SK-N-SH (cell line): Measurements from ENCODE around the gene AUTS2. TPM values are rescaled to one million over a fixed set of nuclear protein-coding genes. Genes with fewer than 3 reads are reported as not detected.

ENCODE experiments used
- CTCF ChIA-PET: fragments of 300-600, 350-600 bp; formaldehyde crosslinking; extraction: SDS; loops from one replicate; lab custom pipeline; 2021; lab: Yijun Ruan, JAX
- POLR2A ChIA-PET: fragments of 350-600 bp; sonication (Branson Sonifier 250); formaldehyde crosslinking; extraction: SDS; loops from one replicate; lab custom pipeline; 2020; ENCODE audit warnings: antibody characterized with exemption, inconsistent platforms; lab: Yijun Ruan, JAX
- DNase-seq: peaks from one replicate; pipeline ENCODE4 v3.0.0; 2012
- H2AFZ ChIP-seq: fragments of 200-600 bp; sonication (generic); 2 replicates; pipeline ENCODE4 v1.8.1; 2016; ENCODE audit warnings: antibody characterized with exemption, mild to moderate bottlenecking, low read depth
- H3F3A ChIP-seq: fragments of 200-600 bp; sonication (generic); replicated peaks from 2 replicates; pipeline ENCODE3; 2016; ENCODE audit warnings: antibody characterized with exemption, mild to moderate bottlenecking; ENCODE audit not compliant: insufficient read depth
- H3K27ac ChIP-seq, 2 experiments: fragments of 200-500 bp in 1 of 2; fragments of 200-600 bp in 1 of 2; sonication (Bioruptor generic) in 1 of 2; sonication (generic), shearing (Covaris generic) in 1 of 2; 2 replicates each; pipeline versions ENCODE4 v1.5.1 to v1.6.1; 2014 to 2016; ENCODE audit warnings: low read depth in 2 of 2, inconsistent platforms in 1 of 2, low read length in 1 of 2, mild to moderate bottlenecking in 1 of 2, mixed read lengths in 1 of 2
- H3K27me3 ChIP-seq: fragments of 200-600 bp; sonication (generic), shearing (Covaris generic); 2 replicates; pipeline ENCODE4 v1.6.1; 2016; ENCODE audit warnings: mixed run types; ENCODE audit not compliant: insufficient read depth
- H3K36me3 ChIP-seq, 2 experiments: fragments of 200-500 bp in 1 of 2; fragments of 200-600 bp in 1 of 2; sonication (Bioruptor generic) in 1 of 2; sonication (generic) in 1 of 2; replicated peaks in 1 of 2; 2 replicates each; pipeline versions ENCODE3 to v1.5.1; 2014 to 2016; ENCODE audit warnings: low read length in 1 of 2, mild to moderate bottlenecking in 1 of 2; ENCODE audit not compliant: insufficient read depth in 2 of 2, control insufficient read depth in 1 of 2
- H3K4me1 ChIP-seq, 2 experiments: fragments of 200-500 bp in 1 of 2; fragments of 200-600 bp in 1 of 2; sonication (Bioruptor generic) in 1 of 2; sonication (generic), shearing (Covaris generic) in 1 of 2; 2 replicates each; pipeline versions ENCODE4 v1.5.1 to v1.6.1; 2014 to 2016; ENCODE audit warnings: low read depth in 1 of 2, low read length in 1 of 2, mixed run types in 1 of 2; ENCODE audit not compliant: insufficient read depth in 2 of 2, control insufficient read depth in 1 of 2
- H3K4me2 ChIP-seq: fragments of 200-600 bp; sonication (generic), shearing (Covaris generic); 2 replicates; pipeline ENCODE4 v1.6.1; 2017; ENCODE audit warnings: mixed run types
- H3K4me3 ChIP-seq, 2 experiments: fragments of 200-500 bp in 1 of 2; fragments of 200-600 bp in 1 of 2; sonication (Bioruptor generic) in 1 of 2; sonication (generic), shearing (Covaris generic) in 1 of 2; 2 replicates each; pipeline versions ENCODE4 v1.5.1 to v1.8.1; 2014 to 2016; ENCODE audit warnings: low read depth in 2 of 2, inconsistent platforms in 1 of 2, low read length in 1 of 2, mild to moderate bottlenecking in 1 of 2, mixed read lengths in 1 of 2, moderate library complexity in 1 of 2
- H3K79me2 ChIP-seq: fragments of 200-600 bp; sonication (generic); 2 replicates; pipeline ENCODE4 v1.8.1; 2017; ENCODE audit warnings: mild to moderate bottlenecking; ENCODE audit not compliant: insufficient read depth
- H3K9ac ChIP-seq: fragments of 200-600 bp; sonication (generic); 2 replicates; pipeline ENCODE4 v1.6.1; 2017; ENCODE audit warnings: mixed run types
- H3K9me2 ChIP-seq: fragments of 200-600 bp; sonication (generic); 2 replicates; pipeline ENCODE4 v1.6.1; 2017; ENCODE audit warnings: mixed run types
- H3K9me3 ChIP-seq: fragments of 200-600 bp; sonication (generic); 2 replicates; pipeline ENCODE4 v1.6.1; 2017; ENCODE audit warnings: mixed run types, mild to moderate bottlenecking, moderate library complexity
- H4K20me1 ChIP-seq: fragments of 200-600 bp; sonication (generic); 2 replicates; pipeline ENCODE4 v1.6.1; 2017; ENCODE audit warnings: mild to moderate bottlenecking, mixed run types; ENCODE audit not compliant: insufficient read depth
- FOSL2 ChIP-seq: IDR thresholded peaks from 2 replicates; pipeline ENCODE4 v1.4.0; 2012; ENCODE audit warnings: low read depth, mild to moderate bottlenecking, moderate library complexity, borderline replicate concordance
- TCF12 ChIP-seq: IDR thresholded peaks from 2 replicates; pipeline ENCODE4 v1.4.0; 2012
- WGBS: methylation state at CpG from one replicate; pipeline ENCODE4 v1.1.6; 2017; ENCODE audit warnings: low lambda C conversion rate; 5-methylcytosine and 5-hydroxymethylcytosine counted together
- polyA plus RNA-seq, 3 experiments: library from polyadenylated mRNA; depleted of rRNA; stranded (reverse); fragments of >200 nt; gene quantifications; 2 replicates each; pipeline ENCODE4 v1.2.3, GENCODE V29; 2012
- TF ChIP-seq, protein P1 (sequence below): IDR thresholded peaks from 2 replicates; pipeline ENCODE4; 2012
- TF ChIP-seq, protein P2 (sequence below): IDR thresholded peaks from 2 replicates; pipeline ENCODE4 v1.6.1; 2012; ENCODE audit warnings: mild to moderate bottlenecking, low read depth, low read length, moderate library complexity

The AUTS2 gene
- polyA plus RNA-seq, 1 of the 3 experiments (the other 2 are of a cell fraction) = 15.6 TPM

DNA sequence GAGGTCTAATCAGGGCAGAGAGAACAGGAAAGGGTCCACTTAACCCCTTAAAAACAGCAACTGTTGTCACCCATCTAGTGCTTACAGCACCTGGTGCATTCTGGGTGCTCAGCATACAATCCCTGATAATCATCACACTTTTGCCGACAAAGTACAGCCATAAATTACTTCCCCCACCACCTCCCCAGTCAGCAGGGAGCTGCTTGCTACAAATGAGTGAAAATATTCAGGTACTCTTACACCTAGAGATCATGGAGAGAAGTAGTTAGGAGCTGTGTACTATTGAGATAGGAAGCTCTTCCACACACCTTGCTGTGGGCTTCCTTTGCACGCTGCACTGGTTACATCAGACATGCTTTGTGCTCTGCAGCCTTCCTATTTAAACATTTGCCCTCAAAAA lies 810.2 kb downstream of the AUTS2 start:
- H3K27me3 ChIP-seq = no peaks in the 10 kb centered on the region
- TF ChIP-seq, protein P1, sequence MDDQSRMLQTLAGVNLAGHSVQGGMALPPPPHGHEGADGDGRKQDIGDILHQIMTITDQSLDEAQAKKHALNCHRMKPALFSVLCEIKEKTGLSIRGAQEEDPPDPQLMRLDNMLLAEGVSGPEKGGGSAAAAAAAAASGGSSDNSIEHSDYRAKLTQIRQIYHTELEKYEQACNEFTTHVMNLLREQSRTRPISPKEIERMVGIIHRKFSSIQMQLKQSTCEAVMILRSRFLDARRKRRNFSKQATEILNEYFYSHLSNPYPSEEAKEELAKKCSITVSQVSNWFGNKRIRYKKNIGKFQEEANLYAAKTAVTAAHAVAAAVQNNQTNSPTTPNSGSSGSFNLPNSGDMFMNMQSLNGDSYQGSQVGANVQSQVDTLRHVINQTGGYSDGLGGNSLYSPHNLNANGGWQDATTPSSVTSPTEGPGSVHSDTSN = no peak
- TF ChIP-seq FOSL2 = no peak
- no peaks in the 10 kb centered on the region for H3K36me3 ChIP-seq
- no peak overlapping the region for H3K4me3 ChIP-seq
- ChIA-PET POLR2A (no interaction called here), CTCF (interaction anchor here (1.4 kb wide), 1 partner anchor 290 kb away, joined by 3 read pairs; no protein-coding TSS in a partner anchor)
- DNase-seq = no peak
- 90% methylated on average over 2 of the region's 2 CpGs for WGBS
- no peak overlapping the region for H3K27ac ChIP-seq
- no peaks in the 10 kb centered on the region for H4K20me1 ChIP-seq
- no peak overlapping the region for H3K9ac ChIP-seq
- no peak overlapping the region for H2AFZ ChIP-seq
- H3K9me3 ChIP-seq = no peaks in the 10 kb centered on the region
- no peaks in the 10 kb centered on the region for H3K9me2 ChIP-seq
- no peak overlapping the region for H3K4me2 ChIP-seq
- H3K4me1 ChIP-seq = peaks cover 13 to 33% of the 10 kb centered on the region in 2 experiments; a peak in 3 of 4 replicates
- no peaks in the 10 kb centered on the region for H3F3A ChIP-seq
- H3K79me2 ChIP-seq = no peaks in the 10 kb centered on the region

DNA sequence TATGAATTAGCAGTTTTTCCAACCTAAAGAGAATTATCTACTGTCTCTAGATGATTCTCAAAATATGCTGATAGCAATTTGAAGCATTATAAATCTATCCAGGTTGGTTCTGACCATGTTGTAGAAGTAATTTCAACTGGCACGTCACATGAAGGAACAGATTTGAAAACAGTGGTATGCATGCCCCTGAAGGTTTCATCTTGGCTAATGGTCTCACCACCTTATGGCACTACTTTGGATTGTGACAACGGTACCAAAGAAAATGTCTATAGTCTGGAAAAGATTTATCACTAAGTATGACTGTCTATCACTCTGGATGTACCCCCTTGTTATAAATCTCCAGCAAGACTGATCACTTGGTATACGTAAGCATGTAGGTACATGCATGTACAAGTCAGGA lies 810.6 kb downstream of the AUTS2 start:
- H3K79me2 ChIP-seq = no peaks in the 10 kb centered on the region
- no peaks in the 10 kb centered on the region for H3K36me3 ChIP-seq
- no peaks in the 10 kb centered on the region for H3F3A ChIP-seq
- ChIA-PET CTCF (interaction anchor here (1.4 kb wide), 2 partner anchors 9 to 290 kb away, joined by 3 read pairs; no protein-coding TSS in a partner anchor), POLR2A (no interaction called here)
- H3K9me3 ChIP-seq = no peaks in the 10 kb centered on the region
- no peaks in the 10 kb centered on the region for H4K20me1 ChIP-seq
- no peak overlapping the region for H3K4me2 ChIP-seq
- no peak overlapping the region for H3K9ac ChIP-seq
- no peak overlapping the region for H3K4me3 ChIP-seq
- H3K9me2 ChIP-seq = no peaks in the 10 kb centered on the region
- no peak overlapping the region for H3K27ac ChIP-seq
- peaks cover 13 to 30% of the 10 kb centered on the region in 2 experiments; a peak in 3 of 4 replicates for H3K4me1 ChIP-seq
- 89% methylated on average over 3 of the region's 3 CpGs for WGBS
- no peak for DNase-seq
- H3K27me3 ChIP-seq = no peaks in the 10 kb centered on the region
- H2AFZ ChIP-seq = no peak overlapping the region
- TF ChIP-seq TCF12 = no peak
- TF ChIP-seq, protein P1 = no peak
- TF ChIP-seq, protein P2, sequence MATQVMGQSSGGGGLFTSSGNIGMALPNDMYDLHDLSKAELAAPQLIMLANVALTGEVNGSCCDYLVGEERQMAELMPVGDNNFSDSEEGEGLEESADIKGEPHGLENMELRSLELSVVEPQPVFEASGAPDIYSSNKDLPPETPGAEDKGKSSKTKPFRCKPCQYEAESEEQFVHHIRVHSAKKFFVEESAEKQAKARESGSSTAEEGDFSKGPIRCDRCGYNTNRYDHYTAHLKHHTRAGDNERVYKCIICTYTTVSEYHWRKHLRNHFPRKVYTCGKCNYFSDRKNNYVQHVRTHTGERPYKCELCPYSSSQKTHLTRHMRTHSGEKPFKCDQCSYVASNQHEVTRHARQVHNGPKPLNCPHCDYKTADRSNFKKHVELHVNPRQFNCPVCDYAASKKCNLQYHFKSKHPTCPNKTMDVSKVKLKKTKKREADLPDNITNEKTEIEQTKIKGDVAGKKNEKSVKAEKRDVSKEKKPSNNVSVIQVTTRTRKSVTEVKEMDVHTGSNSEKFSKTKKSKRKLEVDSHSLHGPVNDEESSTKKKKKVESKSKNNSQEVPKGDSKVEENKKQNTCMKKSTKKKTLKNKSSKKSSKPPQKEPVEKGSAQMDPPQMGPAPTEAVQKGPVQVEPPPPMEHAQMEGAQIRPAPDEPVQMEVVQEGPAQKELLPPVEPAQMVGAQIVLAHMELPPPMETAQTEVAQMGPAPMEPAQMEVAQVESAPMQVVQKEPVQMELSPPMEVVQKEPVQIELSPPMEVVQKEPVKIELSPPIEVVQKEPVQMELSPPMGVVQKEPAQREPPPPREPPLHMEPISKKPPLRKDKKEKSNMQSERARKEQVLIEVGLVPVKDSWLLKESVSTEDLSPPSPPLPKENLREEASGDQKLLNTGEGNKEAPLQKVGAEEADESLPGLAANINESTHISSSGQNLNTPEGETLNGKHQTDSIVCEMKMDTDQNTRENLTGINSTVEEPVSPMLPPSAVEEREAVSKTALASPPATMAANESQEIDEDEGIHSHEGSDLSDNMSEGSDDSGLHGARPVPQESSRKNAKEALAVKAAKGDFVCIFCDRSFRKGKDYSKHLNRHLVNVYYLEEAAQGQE = no peak
